ENCODE results near the gene DENND1A. TPM values are rescaled to one million over a fixed set of nuclear protein-coding genes. Genes with fewer than 3 reads are reported as not detected.

The DENND1A gene
- total RNA-seq, 1 donor from 2014 or later, result 23.0 TPM

DNA sequence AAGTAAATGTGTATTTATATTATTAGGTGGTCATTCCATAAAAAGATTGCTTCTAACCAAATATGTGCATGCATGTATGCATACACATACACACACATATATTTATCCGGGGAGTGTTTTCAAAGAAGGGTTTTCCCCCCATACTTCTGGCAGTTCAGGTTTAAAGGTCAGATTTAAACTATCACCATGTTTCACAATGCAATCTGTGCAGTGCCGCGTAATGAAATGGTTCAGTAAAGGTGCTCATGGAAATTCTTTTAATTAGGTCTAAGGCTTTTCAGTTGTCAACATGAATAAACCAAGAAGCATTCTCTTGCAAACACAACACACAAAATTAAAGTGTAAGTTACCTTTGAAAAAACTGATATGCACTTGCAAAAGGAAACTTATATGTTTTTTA, 362.9 kb downstream of the DENND1A start:
- Histone ChIP-seq H3K9me3 (no peaks in the 10 kb centered on the region), H3K4me1 (no peaks in the 10 kb centered on the region), H3K27ac (no peak overlapping the region), H3K27me3 (ENCODE audit: low read depth) (no peaks in the 10 kb centered on the region), H3K4me3 (no peak overlapping the region), H3K36me3 (no peaks in the 10 kb centered on the region)
- intact Hi-C loops (cut with DNase I), result no loop called here
- no peak for ATAC-seq
- TF ChIP-seq, protein P1, sequence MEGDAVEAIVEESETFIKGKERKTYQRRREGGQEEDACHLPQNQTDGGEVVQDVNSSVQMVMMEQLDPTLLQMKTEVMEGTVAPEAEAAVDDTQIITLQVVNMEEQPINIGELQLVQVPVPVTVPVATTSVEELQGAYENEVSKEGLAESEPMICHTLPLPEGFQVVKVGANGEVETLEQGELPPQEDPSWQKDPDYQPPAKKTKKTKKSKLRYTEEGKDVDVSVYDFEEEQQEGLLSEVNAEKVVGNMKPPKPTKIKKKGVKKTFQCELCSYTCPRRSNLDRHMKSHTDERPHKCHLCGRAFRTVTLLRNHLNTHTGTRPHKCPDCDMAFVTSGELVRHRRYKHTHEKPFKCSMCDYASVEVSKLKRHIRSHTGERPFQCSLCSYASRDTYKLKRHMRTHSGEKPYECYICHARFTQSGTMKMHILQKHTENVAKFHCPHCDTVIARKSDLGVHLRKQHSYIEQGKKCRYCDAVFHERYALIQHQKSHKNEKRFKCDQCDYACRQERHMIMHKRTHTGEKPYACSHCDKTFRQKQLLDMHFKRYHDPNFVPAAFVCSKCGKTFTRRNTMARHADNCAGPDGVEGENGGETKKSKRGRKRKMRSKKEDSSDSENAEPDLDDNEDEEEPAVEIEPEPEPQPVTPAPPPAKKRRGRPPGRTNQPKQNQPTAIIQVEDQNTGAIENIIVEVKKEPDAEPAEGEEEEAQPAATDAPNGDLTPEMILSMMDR (IDR thresholded peaks at IDR 0.05), result no peak
- DNase-seq, result no peak

DNA sequence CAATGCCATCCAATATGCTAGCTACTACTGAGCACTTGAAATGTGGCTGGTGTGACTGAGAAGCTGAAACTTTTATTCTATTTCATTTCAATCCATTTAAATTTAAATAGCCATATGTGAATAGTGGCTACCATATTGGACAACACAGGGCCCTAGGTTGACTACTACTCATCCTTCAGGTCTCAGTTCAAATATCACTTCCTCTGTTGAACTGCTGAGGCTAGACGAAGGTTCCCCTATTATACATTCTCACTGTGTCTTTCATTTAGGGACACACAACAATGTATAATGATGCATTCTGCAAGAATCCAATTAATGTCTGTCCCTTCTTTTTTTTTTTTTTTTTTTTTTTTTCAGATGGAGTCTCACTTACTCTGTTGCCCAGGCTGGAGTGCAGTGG, 365.3 kb downstream of the DENND1A start:
- Histone ChIP-seq H3K27me3 (ENCODE audit: low read depth) (no peaks in the 10 kb centered on the region), H3K27ac (no peak overlapping the region), H3K36me3 (no peaks in the 10 kb centered on the region), H3K4me3 (no peak overlapping the region), H3K4me1 (no peaks in the 10 kb centered on the region), H3K9me3 (no peaks in the 10 kb centered on the region)
- intact Hi-C loops (cut with DNase I), result no loop called here
- DNase-seq (no peak), ATAC-seq (no peak)
- TF ChIP-seq, protein P1 (IDR thresholded peaks at IDR 0.05), result no peak

DNA sequence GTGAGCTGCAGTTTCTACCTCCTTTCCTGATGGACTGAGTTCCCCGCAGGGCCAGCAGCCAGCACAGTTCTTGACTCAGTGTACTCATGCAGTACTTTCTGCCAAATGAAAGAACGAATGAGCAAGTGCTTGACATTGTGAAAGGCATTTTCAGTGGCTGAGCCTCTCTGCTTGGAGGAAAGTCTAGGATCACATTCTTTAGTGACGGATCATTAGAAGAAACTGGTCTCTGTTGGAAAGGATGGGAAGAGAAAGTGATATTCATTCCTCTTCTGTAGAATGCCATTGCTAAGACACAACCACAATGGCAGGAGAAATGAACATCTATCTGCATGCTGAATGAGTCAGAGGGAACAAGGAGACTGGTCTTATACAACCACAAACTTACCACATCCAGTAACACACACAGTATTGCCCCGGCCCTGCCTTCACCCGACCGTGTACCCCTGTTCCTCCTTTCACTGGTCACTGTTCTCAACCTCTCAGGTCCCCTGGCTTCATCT, 367.0 kb downstream of the DENND1A start:
- H3K36me3 ChIP-seq, result no peaks in the 10 kb centered on the region
- H3K27me3 ChIP-seq (ENCODE audit: low read depth), result no peaks in the 10 kb centered on the region
- peak; percentile 23 to 55 for ATAC-seq
- TF ChIP-seq, protein P1 (IDR thresholded peaks at IDR 0.05), result no peak
- DNase-seq, result no peak
- intact Hi-C loops (cut with DNase I), result no loop called here
- no peaks in the 10 kb centered on the region for H3K4me1 ChIP-seq
- H3K4me3 ChIP-seq, result no peak overlapping the region
- H3K27ac ChIP-seq, result no peak overlapping the region
- H3K9me3 ChIP-seq, result no peaks in the 10 kb centered on the region

DNA sequence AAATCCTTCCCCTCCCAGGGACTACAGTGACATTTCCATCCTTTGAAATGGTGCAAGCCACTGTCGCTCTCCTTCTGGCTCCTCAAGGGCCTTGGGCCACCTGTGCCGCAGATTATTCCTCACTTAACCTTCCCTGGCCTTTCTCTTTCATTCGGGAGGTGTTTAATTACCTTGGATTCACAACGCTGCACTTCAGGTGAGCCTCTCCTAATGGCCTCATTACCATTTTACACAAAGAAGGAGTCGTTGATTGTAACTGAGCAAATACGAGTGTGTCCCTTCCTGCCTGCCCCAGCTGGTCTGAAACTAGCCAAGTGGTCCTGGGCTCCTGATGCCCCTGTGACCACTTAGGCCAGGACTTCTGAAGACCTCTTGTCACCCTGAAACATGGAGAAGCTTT, 368.9 kb downstream of the DENND1A start:
- TF ChIP-seq, protein P1 (IDR thresholded peaks at IDR 0.05), result no peak
- DNase-seq (no peak), ATAC-seq (no peak)
- H3K27ac ChIP-seq, result no peak overlapping the region
- no peak overlapping the region for H3K4me3 ChIP-seq
- intact Hi-C loops (cut with DNase I), result no loop called here
- no peaks in the 10 kb centered on the region for H3K27me3 ChIP-seq (ENCODE audit: low read depth)
- no peaks in the 10 kb centered on the region for H3K9me3 ChIP-seq
- H3K36me3 ChIP-seq, result peaks cover 15% of the 10 kb centered on the region
- H3K4me1 ChIP-seq, result no peaks in the 10 kb centered on the region

DNA sequence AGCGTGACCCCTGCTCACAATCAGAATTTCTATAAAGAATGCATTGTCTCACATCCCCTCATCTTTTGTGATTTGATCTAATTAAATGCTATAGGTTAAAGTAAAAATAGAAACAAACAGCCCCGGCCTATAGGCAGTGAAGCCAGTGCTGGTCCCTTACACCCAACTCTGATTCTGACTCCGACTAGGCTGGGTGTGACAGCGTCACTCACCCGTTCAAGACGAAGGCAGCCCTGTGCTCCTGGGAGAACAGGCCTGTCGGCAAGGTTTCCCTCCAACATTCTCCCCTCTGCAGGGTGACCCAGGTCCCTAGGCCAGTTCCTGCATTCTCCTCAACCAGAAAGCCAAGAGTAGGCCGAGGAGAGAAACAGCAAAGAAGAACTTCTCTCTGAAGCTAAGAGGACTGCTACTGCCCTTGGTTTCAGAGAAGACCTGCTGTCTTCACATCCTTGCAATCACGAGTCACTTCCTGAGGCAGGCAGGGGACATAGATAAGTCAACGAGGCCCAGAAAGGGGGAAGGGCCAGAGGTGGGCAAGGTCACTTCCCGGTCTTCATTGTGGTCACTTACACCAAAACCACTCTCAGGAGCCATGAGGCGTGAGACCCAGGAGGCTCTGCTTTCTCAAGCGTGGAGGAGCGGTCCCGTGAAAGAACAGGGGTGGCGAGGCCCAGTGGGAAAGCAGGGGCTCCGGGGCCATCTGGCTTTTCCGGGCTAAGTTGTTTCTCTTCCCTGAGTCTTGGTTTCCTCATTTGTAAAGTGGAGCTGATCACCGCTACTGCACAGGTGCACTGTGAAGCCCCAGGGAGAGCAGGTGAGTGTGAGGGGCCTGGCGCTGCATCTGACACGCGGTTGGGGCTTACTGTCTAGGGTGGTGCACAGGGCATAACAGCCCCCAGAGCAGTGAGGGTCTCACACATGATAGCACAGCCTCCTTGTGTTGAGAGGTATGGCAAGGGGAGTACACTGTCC, 373.2 kb downstream of the DENND1A start:
- Histone ChIP-seq H3K4me3 (no peak overlapping the region), H3K4me1 (no peaks in the 10 kb centered on the region), H3K36me3 (peaks cover 15% of the 10 kb centered on the region), H3K27ac (no peak overlapping the region), H3K27me3 (ENCODE audit: low read depth) (no peaks in the 10 kb centered on the region), H3K9me3 (no peaks in the 10 kb centered on the region)
- ATAC-seq, result no peak
- intact Hi-C loops (cut with DNase I), result no loop called here
- no peak for DNase-seq
- TF ChIP-seq, protein P1 (IDR thresholded peaks at IDR 0.05), result no peak

Measured in lower lobe of right lung (tissue), 2 donors.